GM19372 (cell line): ENCODE measurements around the gene IFT52.

ENCODE experiments used
- ATAC-seq: cut with Tn5 transposase; IDR thresholded peaks from one replicate; pipeline ENCODE4 v1.9.1; 2021; ENCODE audit warnings: mild to moderate bottlenecking, low read depth, moderate library complexity; ENCODE audit not compliant: unreplicated experiment

IFT52 gene, protein sequence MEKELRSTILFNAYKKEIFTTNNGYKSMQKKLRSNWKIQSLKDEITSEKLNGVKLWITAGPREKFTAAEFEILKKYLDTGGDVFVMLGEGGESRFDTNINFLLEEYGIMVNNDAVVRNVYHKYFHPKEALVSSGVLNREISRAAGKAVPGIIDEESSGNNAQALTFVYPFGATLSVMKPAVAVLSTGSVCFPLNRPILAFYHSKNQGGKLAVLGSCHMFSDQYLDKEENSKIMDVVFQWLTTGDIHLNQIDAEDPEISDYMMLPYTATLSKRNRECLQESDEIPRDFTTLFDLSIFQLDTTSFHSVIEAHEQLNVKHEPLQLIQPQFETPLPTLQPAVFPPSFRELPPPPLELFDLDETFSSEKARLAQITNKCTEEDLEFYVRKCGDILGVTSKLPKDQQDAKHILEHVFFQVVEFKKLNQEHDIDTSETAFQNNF

DNA sequence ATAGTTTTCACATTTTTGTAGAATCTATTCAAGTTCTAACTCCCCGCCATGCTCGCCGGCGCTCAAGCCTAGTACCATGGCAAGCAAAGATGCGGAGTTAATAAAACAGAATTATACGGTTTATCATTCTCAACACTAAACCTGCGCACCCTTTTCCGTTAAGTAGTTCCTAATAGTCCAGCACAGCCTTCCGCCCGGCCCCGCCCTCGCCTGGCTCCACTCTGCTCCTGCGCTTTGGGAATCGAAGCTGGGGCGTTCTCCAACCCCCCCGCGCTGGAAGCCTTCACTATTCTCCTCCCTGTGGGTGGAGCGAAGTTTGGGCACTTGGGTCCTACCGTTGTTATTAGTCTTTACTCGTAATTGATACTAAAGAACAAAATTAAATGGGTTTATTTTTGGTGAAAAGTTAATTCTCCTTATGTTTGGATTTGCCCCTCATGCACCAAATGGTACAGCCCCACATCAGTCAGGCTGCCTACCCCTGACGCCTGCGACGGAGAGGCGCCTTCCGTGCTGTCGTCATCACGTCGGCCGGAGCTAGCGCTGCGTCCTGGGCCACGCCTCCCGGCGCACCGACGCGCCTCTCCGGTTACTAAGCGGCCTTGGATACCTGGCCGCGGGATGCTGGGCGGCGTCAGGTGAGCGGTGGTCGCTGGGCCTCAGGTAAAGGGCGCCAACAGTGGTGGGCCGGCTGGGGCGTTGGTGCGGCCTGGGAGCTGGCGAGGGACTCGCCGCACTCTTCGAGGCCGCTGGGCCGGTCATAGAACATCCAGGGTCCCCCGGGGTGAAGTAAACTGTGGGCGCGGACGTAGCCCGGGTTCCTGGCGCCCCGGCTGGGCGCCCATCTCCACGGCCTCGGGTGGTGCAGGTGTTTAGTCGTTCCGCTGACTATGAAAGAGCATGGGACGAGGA lies at the start of gene IFT52:
TSS of gene IFT52 (plus strand) at position 546 of the 912 bp plus-strand sequence. CDS start 3,762 bp downstream, outside the sequence.
- ATAC-seq = peak; percentile 97

DNA sequence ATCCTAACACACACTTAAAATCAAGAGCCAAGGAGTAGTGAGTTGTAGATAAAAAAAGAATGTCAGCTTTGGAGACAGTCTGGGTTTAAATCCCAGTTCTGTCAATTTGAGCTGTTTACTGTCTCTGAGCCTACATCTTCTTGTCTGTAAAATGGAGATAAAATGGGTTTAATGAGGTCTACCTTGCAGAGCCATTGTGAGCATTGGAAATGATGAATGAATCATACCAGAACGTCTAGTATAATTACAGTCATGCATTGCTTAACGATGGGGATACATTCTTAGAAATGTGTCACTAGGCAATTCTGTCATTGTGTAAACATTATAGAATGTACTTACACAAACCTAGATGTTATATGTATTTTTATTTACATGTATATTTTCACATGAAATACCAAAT lies 49.5 kb upstream of the IFT52 start:
- no peak for ATAC-seq

DNA sequence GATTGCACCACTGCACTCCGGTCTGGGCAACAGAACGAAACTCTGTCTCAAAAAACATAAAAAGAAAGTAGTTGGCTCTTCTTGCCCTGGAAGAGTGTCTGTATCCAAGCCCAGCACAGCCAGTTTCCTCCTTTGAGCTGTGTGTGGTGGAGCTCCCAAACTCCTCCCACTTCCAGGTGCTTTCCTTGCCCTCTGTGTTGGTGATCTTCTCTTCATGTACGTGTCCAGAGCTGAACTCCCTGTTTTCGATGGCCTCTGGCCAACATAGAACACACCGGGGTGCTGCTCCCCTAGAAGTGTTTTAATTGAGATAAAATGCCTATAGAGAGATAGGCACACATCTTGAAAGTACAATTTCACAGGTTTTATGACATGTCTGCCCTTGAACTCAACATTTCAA lies 48.6 kb upstream of the IFT52 start:
- ATAC-seq = no peak

DNA sequence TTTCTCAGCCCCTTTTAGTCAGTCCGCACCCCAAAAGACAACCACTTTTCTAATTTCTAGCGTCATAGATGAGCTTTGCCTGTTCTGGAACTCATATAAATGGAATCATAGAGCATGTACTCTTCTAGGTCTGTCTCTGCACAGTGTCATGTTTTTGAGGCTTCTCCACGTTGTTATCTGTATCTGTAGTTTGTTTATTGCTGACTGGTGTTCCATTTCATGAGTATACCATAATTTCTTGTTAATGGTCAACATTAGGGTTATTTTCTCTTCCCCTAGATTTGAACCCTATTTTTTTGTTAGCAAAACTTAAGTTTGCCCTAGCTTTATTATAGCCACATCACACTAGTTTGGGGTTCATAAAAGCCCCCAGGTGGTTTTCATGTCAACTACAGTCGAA lies 48.1 kb upstream of the IFT52 start:
- no peak for ATAC-seq

DNA sequence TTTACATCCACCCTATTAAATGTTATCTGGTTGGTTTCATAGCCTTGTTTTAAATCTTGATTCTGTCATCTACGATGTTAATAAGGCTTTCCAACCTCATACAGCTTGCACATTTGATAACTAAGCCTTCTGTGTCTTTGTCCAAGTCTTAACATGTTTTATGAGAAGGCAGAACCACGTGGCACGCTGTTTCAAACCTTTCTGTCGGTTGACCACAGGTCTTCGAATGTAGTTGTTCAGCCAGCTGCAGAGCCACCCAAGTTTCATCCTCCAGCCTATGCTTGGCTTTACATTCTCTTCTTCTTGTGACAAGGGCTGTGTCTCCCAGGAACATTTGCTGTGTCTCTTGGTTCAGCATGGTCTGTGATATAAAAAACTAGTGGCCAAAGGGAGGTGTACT lies 47.6 kb upstream of the IFT52 start:
- no peak for ATAC-seq

DNA sequence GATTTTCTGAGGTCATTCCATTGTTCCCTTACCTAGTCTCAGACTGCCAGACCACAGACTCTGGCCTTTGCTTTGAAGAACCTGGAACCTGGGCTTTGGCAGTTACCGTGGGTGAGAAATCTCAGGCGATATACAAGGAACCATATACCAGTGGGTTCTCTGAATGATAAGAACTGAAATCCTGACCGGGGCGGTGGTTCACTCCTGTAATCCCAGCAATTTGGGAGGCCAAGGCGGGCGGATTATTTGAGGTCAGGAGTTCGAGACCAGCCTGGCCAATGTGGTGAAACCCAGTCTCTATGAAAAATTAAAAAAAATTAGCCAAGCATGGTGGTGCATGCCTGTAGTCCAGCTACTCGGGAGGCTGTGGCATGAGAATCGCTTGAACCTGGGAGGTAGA lies 46.2 kb upstream of the IFT52 start:
- ATAC-seq = no peak

DNA sequence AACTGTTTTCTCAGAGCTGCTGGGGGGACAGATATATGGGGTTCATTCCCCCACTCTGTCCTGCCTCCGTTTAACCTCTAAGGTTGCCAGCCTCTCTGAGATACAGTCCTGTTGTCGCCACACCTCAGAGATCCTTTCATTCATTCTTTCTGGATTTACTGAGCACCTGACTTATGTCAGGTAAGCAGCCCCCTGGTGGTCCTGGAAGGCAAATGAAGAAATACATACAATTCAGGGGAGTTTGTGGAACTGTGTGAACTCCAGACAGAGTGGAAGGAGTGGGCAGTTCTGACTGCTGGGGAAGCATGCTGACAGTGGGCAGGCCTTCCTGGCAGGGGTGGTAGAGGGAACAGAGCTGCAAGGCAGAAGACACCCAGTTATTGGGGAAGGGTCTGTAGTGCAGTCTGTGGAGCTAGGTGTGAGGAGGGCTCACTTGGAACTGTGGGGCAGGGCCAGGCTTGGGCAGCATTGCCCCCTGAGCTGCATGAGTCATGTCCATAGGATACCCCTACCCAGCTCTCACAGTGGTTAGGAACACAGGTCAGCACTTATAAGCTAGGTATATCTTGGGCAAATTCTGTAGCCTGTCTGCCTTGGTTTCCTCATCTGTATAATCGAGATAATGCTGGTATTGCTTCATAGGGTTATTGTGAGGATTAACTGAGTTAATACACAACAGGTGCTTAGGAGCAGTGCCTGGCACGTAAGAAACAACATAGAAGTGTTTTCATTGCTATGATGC lies 44.7 kb upstream of the IFT52 start:
- no peak for ATAC-seq

DNA sequence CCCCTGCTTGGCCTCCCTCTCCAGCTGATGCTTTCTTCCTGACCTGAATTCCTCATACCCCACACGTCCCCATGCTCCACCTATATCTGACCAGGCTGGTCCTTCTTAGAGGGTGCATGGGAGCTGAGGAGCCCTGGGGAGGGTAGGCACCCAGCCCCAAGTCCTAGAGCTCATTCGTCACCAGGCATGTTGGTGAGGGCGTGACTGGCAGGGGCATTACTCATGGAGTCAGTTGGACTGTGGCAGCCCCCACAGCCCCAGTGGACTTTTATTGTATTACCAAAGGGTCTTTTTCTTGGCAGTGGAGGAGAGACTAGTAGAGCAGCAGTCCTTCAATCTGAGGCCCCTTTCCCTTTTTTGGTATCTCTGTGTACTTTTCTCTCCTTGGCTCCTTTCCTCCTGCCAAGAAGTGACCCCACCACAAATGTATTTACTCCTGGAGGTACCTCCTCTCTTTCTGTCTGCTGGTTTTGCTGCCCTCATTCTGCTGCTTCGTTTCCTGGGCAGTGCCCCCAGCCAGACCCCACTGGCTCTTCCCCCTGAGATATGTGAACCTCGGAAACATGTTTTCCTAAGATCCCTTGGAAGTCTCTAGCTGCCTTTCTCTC lies 42.4 kb upstream of the IFT52 start:
- no peak for ATAC-seq

DNA sequence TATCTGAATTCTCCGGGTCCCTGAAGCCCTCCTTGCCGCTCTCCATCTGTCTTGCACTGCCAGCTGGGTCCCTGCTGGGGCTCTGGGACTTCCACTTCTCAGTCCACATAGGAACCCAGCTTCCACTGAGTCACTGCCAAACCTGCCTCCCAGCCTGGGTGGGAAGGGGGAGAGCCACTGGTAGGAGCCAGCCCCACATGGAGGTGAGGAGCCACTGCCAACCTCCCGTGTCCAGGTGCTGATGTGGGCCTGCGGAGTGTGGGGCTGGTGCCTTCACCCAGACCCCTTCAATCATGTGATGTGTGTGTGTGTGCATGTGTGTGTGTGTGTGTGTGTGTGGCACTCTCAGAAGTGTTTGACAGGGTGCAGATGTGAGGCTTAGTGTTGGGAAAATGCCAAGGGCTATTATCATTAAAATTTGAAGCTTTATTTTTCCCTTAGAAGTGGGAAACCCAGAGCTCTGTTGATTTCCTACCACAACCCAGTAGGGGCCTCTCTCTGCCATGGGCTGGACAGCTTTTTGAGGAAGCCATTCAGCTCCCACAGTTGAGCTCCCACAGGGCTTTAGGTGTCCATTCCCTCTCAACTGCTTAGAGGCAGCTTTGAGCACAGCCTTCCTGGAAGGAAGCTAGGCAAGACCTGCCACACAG lies 41.2 kb upstream of the IFT52 start:
- no peak for ATAC-seq

DNA sequence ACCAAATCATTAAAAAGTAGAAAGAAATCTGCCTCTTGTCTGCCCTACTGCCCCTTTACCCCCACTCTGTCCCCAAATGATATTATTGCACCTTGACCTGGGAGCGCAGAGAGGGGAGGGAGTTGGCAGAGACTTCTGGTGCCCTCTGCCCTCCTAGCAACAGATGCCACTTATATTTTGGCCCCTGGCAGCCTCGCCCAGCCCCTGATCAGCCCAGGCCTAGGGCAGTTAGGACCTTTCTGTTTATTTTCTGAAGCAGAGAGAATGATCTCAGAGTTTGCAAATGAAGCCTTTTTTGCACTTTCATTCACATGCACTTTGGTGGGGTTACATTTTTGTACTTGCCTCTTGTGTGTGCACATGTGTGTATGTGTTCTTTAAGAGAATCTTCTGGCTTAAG lies 40.3 kb upstream of the IFT52 start:
- no peak for ATAC-seq

DNA sequence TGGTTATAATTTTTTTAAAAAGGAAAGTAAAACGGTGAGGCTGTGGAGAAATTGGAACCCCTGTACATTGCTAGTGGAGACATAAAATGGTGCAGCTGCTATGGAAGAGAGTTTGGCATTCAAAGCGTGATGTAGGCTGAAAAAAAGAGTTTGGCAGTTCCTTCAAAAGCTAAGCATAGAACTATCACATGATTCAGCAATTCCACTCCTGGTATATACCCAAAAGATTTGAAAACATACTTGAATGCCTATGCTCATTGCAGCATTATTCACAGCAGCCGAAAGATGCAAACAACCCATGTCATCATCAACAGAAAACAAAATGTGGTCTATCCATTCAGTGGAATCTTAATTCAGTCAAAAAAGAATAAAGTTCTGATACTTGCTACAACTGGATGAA lies 36.4 kb upstream of the IFT52 start:
- no peak for ATAC-seq

DNA sequence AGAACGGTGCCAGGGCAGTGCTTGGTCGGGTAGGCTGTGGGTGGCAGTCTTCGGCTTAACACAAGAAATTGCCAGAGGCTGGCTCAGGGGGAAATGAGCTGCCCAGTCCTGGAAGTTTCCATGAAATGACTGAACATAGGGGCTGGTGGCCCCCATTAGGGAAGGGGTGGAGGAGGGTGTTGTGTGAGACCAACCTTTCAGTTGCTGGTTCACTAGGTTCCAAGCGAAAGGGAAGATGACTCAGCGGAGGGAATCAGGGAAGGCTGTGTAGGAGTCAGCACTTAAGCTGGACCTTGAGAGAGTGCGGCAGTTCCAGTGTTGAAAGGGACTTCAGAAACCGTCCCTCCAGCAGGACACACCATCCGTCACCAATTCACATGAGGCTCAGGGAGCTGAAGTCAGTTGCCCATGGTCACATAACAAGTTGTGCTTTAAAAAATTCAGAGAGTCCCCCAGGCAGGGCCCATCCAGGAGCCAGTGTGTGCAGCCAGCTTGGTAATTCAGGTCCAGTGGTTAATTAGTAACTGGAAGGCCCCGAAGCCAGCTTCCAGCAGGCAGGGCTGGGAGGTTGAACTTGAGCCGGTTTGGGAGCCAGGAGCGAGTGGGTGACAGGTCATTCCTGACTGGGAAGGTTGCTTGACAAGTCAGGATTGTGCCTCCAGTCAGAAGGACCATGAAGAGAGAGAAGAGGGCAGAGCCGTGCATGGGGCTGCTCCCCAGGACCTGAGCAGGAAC lies 32.2 kb upstream of the IFT52 start, which contains the start of gene SGK2:
TSS of gene SGK2 (plus strand) at position 616 of the 735 bp plus-strand sequence. CDS start 7,469 bp downstream, outside the sequence.
- ATAC-seq = no peak

DNA sequence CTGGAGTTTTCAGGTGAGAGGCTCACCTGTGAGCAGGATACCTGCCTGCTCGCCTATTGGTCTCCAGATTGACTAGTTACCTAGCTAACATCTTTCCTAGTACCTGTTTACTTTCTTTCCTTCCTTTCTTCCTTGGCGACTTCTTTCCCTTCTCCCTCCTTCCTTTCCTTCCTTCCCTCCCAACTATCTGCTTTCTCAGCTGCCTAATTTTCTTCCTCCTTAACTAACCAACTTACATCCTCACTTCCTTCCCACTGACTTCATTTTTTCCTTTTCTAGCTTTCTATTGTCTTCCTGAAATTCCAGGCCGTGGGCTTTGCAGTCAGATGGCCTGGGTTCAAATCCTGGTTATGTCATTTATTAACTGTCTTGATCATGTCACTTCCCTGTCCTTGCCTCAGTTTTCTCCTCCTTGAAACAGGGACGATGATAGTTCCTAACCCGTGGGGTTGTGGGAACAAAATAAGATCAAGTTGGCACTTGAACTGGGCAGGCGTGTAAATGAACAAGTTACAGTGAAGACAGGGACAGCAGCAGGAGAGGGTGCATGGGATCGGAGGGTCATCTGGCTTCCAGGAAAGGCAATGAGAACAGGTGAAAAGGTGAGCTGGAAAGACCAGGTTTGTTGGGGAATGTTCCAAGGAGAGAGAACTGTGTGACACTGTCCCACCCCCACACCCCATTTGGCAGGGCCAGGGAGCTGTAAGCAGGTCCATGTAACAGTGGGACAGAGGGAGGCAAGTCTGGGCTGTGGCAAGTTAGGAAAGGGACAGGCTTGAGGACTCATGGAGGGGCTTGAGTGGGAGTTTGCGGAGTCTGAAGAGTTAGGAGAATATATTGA lies 31.4 kb upstream of the IFT52 start:
- no peak for ATAC-seq

DNA sequence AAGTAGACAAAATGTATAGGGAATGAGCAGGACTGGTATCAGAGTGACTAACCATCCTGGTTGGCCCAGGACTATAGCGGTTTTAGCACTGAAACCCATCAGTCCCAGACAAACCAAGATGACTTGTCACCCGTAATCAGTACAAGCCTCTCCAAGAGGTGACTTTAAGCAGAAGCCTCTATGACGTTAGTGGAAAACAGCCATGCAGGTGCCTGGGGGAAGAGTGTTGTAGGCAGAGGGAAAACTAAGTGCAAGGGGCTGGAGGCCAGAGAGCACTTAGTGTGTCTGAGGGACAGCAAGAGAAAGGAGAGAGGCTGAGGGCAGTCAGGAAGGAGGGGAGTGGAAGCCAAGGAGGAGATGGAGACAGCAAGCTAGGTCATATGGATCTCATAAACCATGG lies 29.8 kb upstream of the IFT52 start:
- no peak for ATAC-seq

DNA sequence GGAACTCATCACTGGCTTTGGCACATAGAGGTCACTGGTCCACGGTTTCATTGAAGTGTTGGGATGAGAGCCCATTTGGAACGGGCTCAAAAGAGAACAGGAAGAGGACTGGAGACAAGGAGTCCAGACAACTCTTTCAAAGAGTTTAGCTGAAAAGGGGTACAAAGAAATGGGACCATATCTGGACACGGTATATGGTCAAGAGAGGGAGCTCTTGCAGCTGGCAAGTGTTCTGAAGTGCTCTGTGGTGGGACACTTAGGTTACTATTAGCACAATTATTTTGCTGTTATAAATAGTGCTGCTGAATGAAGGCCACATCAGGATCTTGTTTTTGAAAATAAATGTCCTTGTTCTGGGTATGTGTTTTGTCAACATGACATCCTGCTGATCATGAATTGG lies 27.3 kb upstream of the IFT52 start:
- ATAC-seq = no peak

DNA sequence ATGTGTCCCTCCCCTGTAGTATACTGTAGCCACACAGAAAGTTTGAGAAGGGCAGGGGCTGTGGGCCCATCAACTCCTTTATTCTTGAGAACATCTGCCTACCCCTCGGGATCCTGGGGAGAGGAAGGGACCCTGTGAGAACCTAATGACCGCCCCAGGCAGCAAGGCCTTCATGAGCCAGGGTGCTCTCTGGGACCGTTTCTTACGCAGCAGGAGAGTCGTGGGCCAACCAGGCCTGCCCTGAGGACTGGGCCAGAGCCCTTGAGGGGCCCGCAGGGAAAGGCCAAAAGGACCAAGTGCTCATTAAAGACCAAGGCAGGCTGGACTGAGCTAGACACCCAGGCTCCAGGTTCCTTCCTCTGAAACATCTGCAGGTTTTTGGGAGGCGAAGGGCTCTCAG lies 26.7 kb upstream of the IFT52 start:
- no peak for ATAC-seq

DNA sequence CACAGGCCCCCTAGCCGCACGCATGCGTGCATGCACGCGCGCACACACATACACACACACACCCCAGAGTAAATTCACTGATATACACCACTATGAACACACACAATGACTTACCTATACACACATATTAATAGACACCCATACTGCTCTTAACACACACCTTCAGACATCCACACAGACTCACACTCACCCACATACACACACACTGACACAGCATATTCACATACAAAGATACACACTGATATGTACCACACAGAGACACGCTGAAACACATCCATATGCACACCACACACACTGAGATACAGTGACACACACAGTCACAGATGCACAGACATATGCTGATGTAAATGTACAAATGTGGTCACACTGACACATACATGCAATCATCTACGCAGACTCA lies 26.3 kb upstream of the IFT52 start:
- ATAC-seq = no peak
